ENCODE data around the gene ETV1. TPM values are rescaled to one million over a fixed set of nuclear protein-coding genes. Genes with fewer than 3 reads are reported as not detected.

Gene ETV1
- total and polyA plus RNA-seq, 9 of the 15 experiments (the other 6 are each of a cell fraction or from before 2014, with no cell fraction given): 7.2 to 27.4 (median 14.0) TPM

- TF ChIP-seq, protein P1, sequence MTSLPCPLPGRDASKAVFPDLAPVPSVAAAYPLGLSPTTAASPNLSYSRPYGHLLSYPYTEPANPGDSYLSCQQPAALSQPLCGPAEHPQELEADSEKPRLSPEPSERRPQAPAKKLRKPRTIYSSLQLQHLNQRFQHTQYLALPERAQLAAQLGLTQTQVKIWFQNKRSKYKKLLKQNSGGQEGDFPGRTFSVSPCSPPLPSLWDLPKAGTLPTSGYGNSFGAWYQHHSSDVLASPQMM (CRISPR knock-in tag; IDR thresholded peaks at IDR 0.05): no peak
- TF ChIP-seq ETS1 (conservative IDR thresholded peaks at IDR 0.05; ENCODE audit: control insufficient read depth, low read depth, low read length): no peak
- TF ChIP-seq POLR2AphosphoS5 (IDR thresholded peaks at IDR 0.05; ENCODE audit: control insufficient read depth, insufficient read depth, low read depth, low read length): peak; percentile 54; the same call in 1 of the 2 replicates
- no peak for TF ChIP-seq ZNF561 (CRISPR knock-in tag; conservative IDR thresholded peaks at IDR 0.05)
- no peak for TF ChIP-seq RBM15 (IDR thresholded peaks at IDR 0.05; ENCODE audit: insufficient read depth, low read length)
- no peak for TF ChIP-seq SP1 (CRISPR knock-in tag; IDR thresholded peaks at IDR 0.05)
- TF ChIP-seq SMAD4 (CRISPR knock-in tag; conservative IDR thresholded peaks at IDR 0.05): no peak
- peak; percentile 73; the same call in 1 of the 2 replicates for TF ChIP-seq GTF2E2 (tag; IDR thresholded peaks at IDR 0.05)
- no peak for TF ChIP-seq DACH1 (IDR thresholded peaks at IDR 0.05; ENCODE audit: partially characterized antibody)
- no peak for TF ChIP-seq GABPB2 (CRISPR knock-in tag; conservative IDR thresholded peaks at IDR 0.05)
- no peak for TF ChIP-seq ZNF699 (CRISPR knock-in tag; IDR thresholded peaks at IDR 0.05; ENCODE audit: insufficient replicate concordance)
- no peak for TF ChIP-seq ZNF12 (CRISPR knock-in tag; IDR thresholded peaks at IDR 0.05)
- no peak for TF ChIP-seq PHB2 (IDR thresholded peaks at IDR 0.05; ENCODE audit: low read depth)
- no peak for TF ChIP-seq ZNF75A (CRISPR knock-in tag; IDR thresholded peaks at IDR 0.05)
- no peak for TF ChIP-seq CAMTA2 (CRISPR knock-in tag; conservative IDR thresholded peaks at IDR 0.05)
- TF ChIP-seq GTF2A2 (tag; IDR thresholded peaks at IDR 0.05): no peak
- TF ChIP-seq POLR2B (IDR thresholded peaks at IDR 0.05; ENCODE audit: low read depth, partially characterized antibody): no peak
- TF ChIP-seq HINFP (tag; conservative IDR thresholded peaks at IDR 0.05; ENCODE audit: low read depth): peak; percentile 5; the same call in 1 of the 2 replicates
- TF ChIP-seq NR0B1 (IDR thresholded peaks at IDR 0.05; ENCODE audit: partially characterized antibody): no peak
- no peak for TF ChIP-seq NRF1 (conservative IDR thresholded peaks at IDR 0.05 in 1 of 2, IDR thresholded peaks at IDR 0.05 in 1 of 2)
- TF ChIP-seq CEBPG (CRISPR knock-in tag; IDR thresholded peaks at IDR 0.05): no peak
- TF ChIP-seq CEBPG (tag; conservative IDR thresholded peaks at IDR 0.05 in 1 of 2, IDR thresholded peaks at IDR 0.05 in 1 of 2): no peak
- TF ChIP-seq PCBP2 (IDR thresholded peaks at IDR 0.05; ENCODE audit: low read depth, low read length, poor library complexity, severe bottlenecking): no peak
- TF ChIP-seq STAG1 (CRISPR knock-in tag; IDR thresholded peaks at IDR 0.05; ENCODE audit: borderline replicate concordance): no peak
- TF ChIP-seq FIP1L1 (IDR thresholded peaks at IDR 0.05; ENCODE audit: low read depth, low read length, poor library complexity, severe bottlenecking): no peak
Observed at GRCh38 chr7:13990319-13990983, 985 bp upstream of the ETV1 start (continued).
